Fibroblast of peridontal ligament (primary cell): ENCODE measurements around the gene C2CD4A.

Experiments used
- DNase-seq: peaks from one replicate; pipeline ENCODE4 v3.0.0-alpha.2; 2010; ENCODE audit errors: extremely low read depth

C2CD4A gene

GRCh38 chr15:62060113-62060895 lies 6.5 kb upstream of the C2CD4A start, which contains the start of gene VPS13C:
Gene VPS13C (minus strand): TSS chr15:62060447. CDS start chr15:62060374, 73 bp downstream.
- peak; percentile 89 for DNase-seq

GRCh38 chr15:62060896-62061280 lies 5.9 kb upstream of the C2CD4A start:
- DNase-seq: peak; percentile 9

GRCh38 chr15:62063825-62064635 lies 2.7 kb upstream of the C2CD4A start:
- DNase-seq: no peak

- no peak for DNase-seq
These were observed 769 bp downstream of the C2CD4A start for GRCh38 chr15:62067448-62068044.

GRCh38 chr15:62068071-62068809 lies 1.5 kb downstream of the C2CD4A start:
- peak; percentile 15 for DNase-seq

GRCh38 chr15:62068810-62069167 lies 2.0 kb downstream of the C2CD4A start:
- no peak for DNase-seq

GRCh38 chr15:62069551-62069950 lies 2.8 kb downstream of the C2CD4A start:
- no peak for DNase-seq

- DNase-seq: peak; percentile 71
These were observed 5.0 kb downstream of the C2CD4A start for GRCh38 chr15:62071711-62072308.

- DNase-seq: peak; percentile 23
These were observed 9.0 kb downstream of the C2CD4A start for GRCh38 chr15:62075595-62076277.

- DNase-seq: no peak
These were observed 12.8 kb downstream of the C2CD4A start for GRCh38 chr15:62079594-62079993.

GRCh38 chr15:62083194-62084154 lies 16.7 kb downstream of the C2CD4A start:
- no peak for DNase-seq

- DNase-seq: no peak
These were observed 19.0 kb downstream of the C2CD4A start for GRCh38 chr15:62085740-62086139.

GRCh38 chr15:62087671-62088352 lies 21.0 kb downstream of the C2CD4A start:
- DNase-seq: peak; percentile 70

- DNase-seq: no peak
These were observed 21.5 kb downstream of the C2CD4A start for GRCh38 chr15:62088353-62088693.

- DNase-seq: no peak
These were observed 22.8 kb downstream of the C2CD4A start for GRCh38 chr15:62089616-62090015.

- no peak for DNase-seq
These were observed 24.2 kb downstream of the C2CD4A start for GRCh38 chr15:62090988-62091387.

- no peak for DNase-seq
These were observed 27.0 kb downstream of the C2CD4A start for GRCh38 chr15:62093809-62094208.

- DNase-seq: no peak
These were observed 27.6 kb downstream of the C2CD4A start for GRCh38 chr15:62094388-62094787.

- DNase-seq: peak; percentile 56
These were observed 32.4 kb downstream of the C2CD4A start for GRCh38 chr15:62099094-62099601.
